ENCODE measurements around the gene ACLY. TPM values are rescaled to one million over a fixed set of nuclear protein-coding genes. Genes with fewer than 3 reads are reported as not detected.

The ACLY gene
- 60.0 and 63.4 TPM in 2 replicates for total RNA-seq (2013; cell fraction: nucleolus; rRNA removed)
- total RNA-seq (2014; rRNA removed) (104 and 111 TPM in 2 replicates), total RNA-seq (2014; rRNA removed; fragmentation: Illumina TruSeq; extraction: Trizol) (112 and 113 TPM in 2 replicates), total RNA-seq (2021) (224 and 228 TPM in 2 replicates), polyA plus RNA-seq (2011; rRNA removed) (96.6 and 140 TPM in 2 replicates), polyA plus RNA-seq (2014; fragmentation: Illumina TruSeq; extraction: Trizol) (113 and 136 TPM in 2 replicates), polyA plus RNA-seq (2014; fragmentation: Nextera tagmentation; extraction: Ambion mirVana) (10 to 100 TPM; 32.6 to 39.6 TPM), polyA plus RNA-seq (2014; rRNA removed) (128 and 129 TPM in 2 replicates), polyA plus RNA-seq (2016; fragmentation: Nextera tagmentation; extraction: Ambion mirVana) (100 to 1,000 TPM; 112 to 116 TPM), polyA minus RNA-seq (2011; rRNA and poly(A)+ RNA removed) (238 and 284 TPM in 2 replicates), Bru-seq, nascent RNA (percentile 76 among the genes with signal in this experiment), BruChase-seq, experiment 1, labeled RNA remaining after a 6-hour chase (percentile 93 among the genes with signal in this experiment), BruChase-seq, experiment 2, labeled RNA remaining after a 2-hour chase (percentile 85 among the genes with signal in this experiment)
- 37.0 TPM for polyA plus RNA-seq (2011; ENCODE audit: low read depth)
- 132 and 154 TPM in 2 replicates for polyA plus RNA-seq (2011; cell fraction: cytosol; rRNA removed)
- polyA plus RNA-seq (2011; cell fraction: nucleus; rRNA removed), result 125 and 158 TPM in 2 replicates
- 63.8 and 69.0 TPM in 2 replicates for polyA plus RNA-seq (2012)
- 92.9 and 117 TPM in 2 replicates for polyA minus RNA-seq (2011; cell fraction: cytosol; rRNA and poly(A)+ RNA removed)
- polyA minus RNA-seq (2011; cell fraction: nucleus; rRNA and poly(A)+ RNA removed), result 40.1 and 74.8 TPM in 2 replicates
- long read RNA-seq, experiment 1, full-length matches to known transcripts, result 26 of 47 reads
- long read RNA-seq, experiment 1, partial matches to known transcripts, result 16 of 47 reads
- long read RNA-seq, experiment 1, other reads (novel, unspliced or antisense), result 5 of 47 reads
- long read RNA-seq, experiment 2, full-length matches to known transcripts, result 14 of 113 reads
- long read RNA-seq, experiment 2, partial matches to known transcripts, result 82 of 113 reads
- long read RNA-seq, experiment 2, other reads (novel, unspliced or antisense), result 17 of 113 reads

GRCh38 chr17:41918314-41919164, at the start of gene ACLY:
TSS of gene ACLY (minus strand) at chr17:41918951. CDS start at chr17:41913873, 5,078 bp downstream.
- H2AFZ ChIP-seq (ENCODE audit: control insufficient read depth, low read depth, low read length), result peak within 1 kb of the TSS; percentile 95
- intact Hi-C loops (cut with micrococcal nuclease; ENCODE audit: unreplicated experiment), result no loop called here
- H3K9me3 ChIP-seq (replicated peaks; ENCODE audit: control insufficient read depth, insufficient read depth, low read length), result no peaks in the 10 kb centered on the region
- H4K20me1 ChIP-seq (ENCODE audit: control insufficient read depth, insufficient read depth), result peaks cover 7% of the 10 kb centered on the region; the same call in 1 of the 2 replicates
- peaks cover 53% of the 10 kb centered on the region for H3K79me2 ChIP-seq (ENCODE audit: control insufficient read depth, insufficient read depth, low read length)
- RAD21 ChIA-PET (ENCODE audit: unreplicated experiment), result interaction anchor here (1.4 to 3.0 kb wide), 6 partner anchors 11 to 195 kb away, joined by 4 to 23 read pairs (median 10); partner anchors contain the start of genes CNP, DNAJC7 and ODAD4
- H3K4me1 ChIP-seq (ENCODE audit: control insufficient read depth, insufficient read depth, low read length), result peaks cover 19% of the 10 kb centered on the region
- peak; percentile 98 for ATAC-seq
- no peak for DNase-seq (ENCODE audit: low read depth, low spot score)
- peak; percentile 92 for FAIRE-seq
- peak within 1 kb of the TSS; percentile 94 for H3K9ac ChIP-seq (ENCODE audit: control insufficient read depth, insufficient read depth, low read length)
- WGBS (ENCODE audit: insufficient coverage, insufficient replicate concordance, low lambda C conversion rate, missing lambda C conversion rate), result under 1% methylated on average over 75 of the region's 80 CpGs
- CTCF ChIA-PET, result interaction anchor here (0.6 to 2.1 kb wide), 9 partner anchors 8 to 99 kb away, joined by 3 to 16 read pairs (median 3); partner anchors contain the start of genes DNAJC7 and ODAD4
- H3K4me3 ChIP-seq, result peak within 1 kb of the TSS; percentile 98
- H3K4me2 ChIP-seq (ENCODE audit: control insufficient read depth, insufficient read depth), result peak within 1 kb of the TSS; percentile 96
- POLR2A ChIA-PET, result interaction anchor here (0.6 to 4.2 kb wide), 9 partner anchors 10 to 1833 kb away, joined by 3 to 52 read pairs (median 3); partner anchors contain the start of genes CNP, DNAJC7, JUP and ODAD4
- no peaks in the 10 kb centered on the region for H3K27me3 ChIP-seq (replicated peaks in 1 of 2; ENCODE audit: control insufficient read depth in 2 of 2, insufficient read depth in 2 of 2, low read length in 1 of 2)
- peaks cover 1 to 5% of the 10 kb centered on the region in 2 experiments; a peak in 3 of 4 replicates for H3K36me3 ChIP-seq (ENCODE audit: control insufficient read depth in 2 of 2, insufficient read depth in 2 of 2, low read length in 1 of 2)
- peak within 1 kb of the TSS; percentile 86 for H3K27ac ChIP-seq (ENCODE audit: control insufficient read depth, insufficient read depth)
- SMC1A ChIA-PET (ENCODE audit: uncharacterized antibody, unreplicated experiment), result interaction anchor here (0.6 to 2.7 kb wide), 4 partner anchors 8 to 46 kb away, joined by 3 to 19 read pairs (median 3); partner anchors contain the start of gene ODAD4
- TSS peak; percentile 72 for BruUV-seq (replicated peaks)
- in situ Hi-C loops (cut with MboI), result no loop called here
- peak; percentile 85 for TF ChIP-seq GATAD2B (conservative IDR thresholded peaks at IDR 0.05; ENCODE audit: low read depth)
- peak; percentile 87 for TF ChIP-seq NKRF (conservative IDR thresholded peaks at IDR 0.05)
- peak; percentile 16; the same call in 1 of the 2 replicates for TF ChIP-seq BACH1 (IDR thresholded peaks at IDR 0.05; ENCODE audit: borderline replicate concordance)
- TF ChIP-seq EGR1 (IDR thresholded peaks at IDR 0.05; ENCODE audit: borderline replicate concordance in 1 of 2, low read depth in 2 of 2, low read length in 2 of 2), result peak in 1 of 2 experiments; percentile 58; a peak in 1 of 3 replicates
- TF ChIP-seq MLLT1 (IDR thresholded peaks at IDR 0.05), result 0 out of 2 replicates have a peak, but pooled peaks have one; percentile 13
- TF ChIP-seq TCF12 (IDR thresholded peaks at IDR 0.05; ENCODE audit: low read depth, low read length), result 0 out of 2 replicates have a peak, but pooled peaks have one; percentile 29
- peak; percentile 79 for TF ChIP-seq SREBF1 (IDR thresholded peaks at IDR 0.05; ENCODE audit: low read length)
- TF ChIP-seq IKZF1 (conservative IDR thresholded peaks at IDR 0.05), result peak; percentile 88
- 0 out of 6 replicates have a peak, but pooled peaks of 1 of the 3 experiments have one; percentile 9 for TF ChIP-seq CTCF (IDR thresholded peaks at IDR 0.05 in 2 of 3, conservative IDR thresholded peaks at IDR 0.05 in 1 of 3; ENCODE audit: control insufficient read depth in 2 of 3, extremely low read depth in 1 of 3, insufficient read depth in 1 of 3, low read depth in 3 of 3, low read length in 3 of 3)
- peak; percentile 72; the same call in 1 of the 2 replicates for TF ChIP-seq TAF1 (IDR thresholded peaks at IDR 0.05; ENCODE audit: borderline replicate concordance, low read depth, low read length)
- peak in 1 of 2 experiments; percentile 24; a peak in 1 of 4 replicates for TF ChIP-seq IKZF2 (IDR thresholded peaks at IDR 0.05)

Data from GM12878 (cell line).